ENCODE data around the gene ACOT7.

The ACOT7 gene

DNA sequence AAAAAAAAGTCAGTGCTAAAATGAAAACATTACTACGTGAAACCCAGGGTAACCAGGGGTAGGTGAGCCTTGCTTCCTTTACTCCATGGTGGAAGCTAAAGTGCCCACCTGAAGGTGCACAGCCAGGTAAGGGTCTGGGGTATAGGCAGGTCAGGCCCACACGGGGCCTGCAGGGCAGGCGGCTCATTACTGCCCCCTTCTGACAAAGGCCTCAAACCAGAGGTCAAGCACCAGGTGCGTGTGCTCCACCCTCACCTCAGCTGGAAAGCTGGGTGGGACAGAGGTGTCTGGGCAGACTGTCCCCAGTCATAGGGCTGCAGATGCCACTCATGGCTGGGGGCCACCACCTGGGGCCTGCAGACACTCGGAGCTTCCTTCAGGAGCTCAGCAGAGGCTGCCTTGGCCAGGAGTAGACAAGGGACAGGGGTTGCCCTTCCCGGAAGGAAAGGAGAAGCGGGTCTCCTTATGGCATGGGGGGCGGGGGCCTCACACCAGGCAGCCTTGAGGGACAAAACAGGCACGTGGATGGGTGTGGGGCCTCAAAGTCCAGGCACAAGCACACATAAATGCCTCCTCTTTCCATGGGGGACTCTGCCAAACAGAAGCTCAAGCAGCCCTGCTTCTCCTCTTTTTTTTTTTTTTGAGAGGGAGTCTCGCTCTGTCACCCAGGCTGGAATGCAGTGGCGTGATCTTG is 36.2 kb downstream of the ACOT7 start:
- Histone ChIP-seq H3K9me2 (replicated peaks; ENCODE audit: low read depth, low read length) (no peaks in the 10 kb centered on the region), H4K20me1 (ENCODE audit: insufficient read depth, low read length, poor library complexity, severe bottlenecking) (peaks cover 2% of the 10 kb centered on the region), H3K9me3 (ENCODE audit: insufficient read depth, low read depth, low read length) (no peaks in the 10 kb centered on the region), H3K27me3 (ENCODE audit: insufficient read depth, low read length, poor library complexity, severe bottlenecking) (no peaks in the 10 kb centered on the region), H2AFZ (ENCODE audit: low read length) (no peak overlapping the region), H3K79me2 (ENCODE audit: insufficient read depth, low read length) (peaks cover 34% of the 10 kb centered on the region), H3K4me2 (ENCODE audit: low read depth, low read length, poor library complexity, severe bottlenecking) (no peak overlapping the region), H3K4me1 (ENCODE audit: insufficient read depth, low read length, poor library complexity, severe bottlenecking) (peaks cover 25% of the 10 kb centered on the region), H3K9ac (ENCODE audit: low read depth, low read length, poor library complexity, severe bottlenecking) (no peak overlapping the region), H3K36me3 (ENCODE audit: insufficient read depth, low read length) (no peaks in the 10 kb centered on the region), H3K4me3 (ENCODE audit: low read length, poor library complexity, severe bottlenecking) (no peak overlapping the region), H3F3A (ENCODE audit: low read depth) (no peaks in the 10 kb centered on the region)
- TF ChIP-seq, protein P1, sequence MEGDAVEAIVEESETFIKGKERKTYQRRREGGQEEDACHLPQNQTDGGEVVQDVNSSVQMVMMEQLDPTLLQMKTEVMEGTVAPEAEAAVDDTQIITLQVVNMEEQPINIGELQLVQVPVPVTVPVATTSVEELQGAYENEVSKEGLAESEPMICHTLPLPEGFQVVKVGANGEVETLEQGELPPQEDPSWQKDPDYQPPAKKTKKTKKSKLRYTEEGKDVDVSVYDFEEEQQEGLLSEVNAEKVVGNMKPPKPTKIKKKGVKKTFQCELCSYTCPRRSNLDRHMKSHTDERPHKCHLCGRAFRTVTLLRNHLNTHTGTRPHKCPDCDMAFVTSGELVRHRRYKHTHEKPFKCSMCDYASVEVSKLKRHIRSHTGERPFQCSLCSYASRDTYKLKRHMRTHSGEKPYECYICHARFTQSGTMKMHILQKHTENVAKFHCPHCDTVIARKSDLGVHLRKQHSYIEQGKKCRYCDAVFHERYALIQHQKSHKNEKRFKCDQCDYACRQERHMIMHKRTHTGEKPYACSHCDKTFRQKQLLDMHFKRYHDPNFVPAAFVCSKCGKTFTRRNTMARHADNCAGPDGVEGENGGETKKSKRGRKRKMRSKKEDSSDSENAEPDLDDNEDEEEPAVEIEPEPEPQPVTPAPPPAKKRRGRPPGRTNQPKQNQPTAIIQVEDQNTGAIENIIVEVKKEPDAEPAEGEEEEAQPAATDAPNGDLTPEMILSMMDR (conservative IDR thresholded peaks at IDR 0.05; ENCODE audit: low read length), result peak; percentile 54
- no peak for TF ChIP-seq EZH2phosphoT487 (IDR thresholded peaks at IDR 0.05; ENCODE audit: borderline replicate concordance)

DNA sequence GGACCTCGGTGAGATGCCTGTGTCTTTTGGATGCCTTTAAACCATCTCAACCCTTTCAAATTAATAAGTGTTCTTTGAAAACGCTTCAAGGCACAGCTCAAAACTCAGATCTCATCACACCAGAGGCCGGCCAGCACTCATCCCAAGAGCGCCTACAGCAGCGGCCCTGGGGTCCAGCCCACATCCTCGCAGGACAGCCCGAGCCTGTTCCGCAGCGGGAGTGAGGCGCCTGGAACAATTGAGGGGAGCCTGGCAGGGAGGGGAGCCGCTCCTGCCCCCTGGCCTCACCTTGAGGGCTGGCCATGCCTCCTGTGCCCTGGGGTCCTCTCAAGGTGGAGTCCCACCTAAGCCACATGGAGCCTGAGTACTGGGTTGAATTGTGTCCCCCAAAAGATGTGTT is 37.9 kb downstream of the ACOT7 start:
- Histone ChIP-seq H3K79me2 (ENCODE audit: insufficient read depth, low read length) (peaks cover 36% of the 10 kb centered on the region; the same call in 1 of the 2 replicates), H3K9me3 (ENCODE audit: insufficient read depth, low read depth, low read length) (no peaks in the 10 kb centered on the region), H3K9ac (ENCODE audit: low read depth, low read length, poor library complexity, severe bottlenecking) (no peak overlapping the region), H4K20me1 (ENCODE audit: insufficient read depth, low read length, poor library complexity, severe bottlenecking) (peaks cover 2% of the 10 kb centered on the region), H3K27me3 (ENCODE audit: insufficient read depth, low read length, poor library complexity, severe bottlenecking) (no peaks in the 10 kb centered on the region), H3K4me3 (ENCODE audit: low read length, poor library complexity, severe bottlenecking) (no peak overlapping the region), H2AFZ (ENCODE audit: low read length) (no peak overlapping the region), H3F3A (ENCODE audit: low read depth) (no peaks in the 10 kb centered on the region), H3K4me2 (ENCODE audit: low read depth, low read length, poor library complexity, severe bottlenecking) (no peak overlapping the region), H3K9me2 (replicated peaks; ENCODE audit: low read depth, low read length) (no peaks in the 10 kb centered on the region), H3K36me3 (ENCODE audit: insufficient read depth, low read length) (no peaks in the 10 kb centered on the region), H3K4me1 (ENCODE audit: insufficient read depth, low read length, poor library complexity, severe bottlenecking) (peaks cover 25% of the 10 kb centered on the region)
- TF ChIP-seq, protein P1 (conservative IDR thresholded peaks at IDR 0.05; ENCODE audit: low read length), result no peak
- TF ChIP-seq EZH2phosphoT487 (IDR thresholded peaks at IDR 0.05; ENCODE audit: borderline replicate concordance), result no peak

DNA sequence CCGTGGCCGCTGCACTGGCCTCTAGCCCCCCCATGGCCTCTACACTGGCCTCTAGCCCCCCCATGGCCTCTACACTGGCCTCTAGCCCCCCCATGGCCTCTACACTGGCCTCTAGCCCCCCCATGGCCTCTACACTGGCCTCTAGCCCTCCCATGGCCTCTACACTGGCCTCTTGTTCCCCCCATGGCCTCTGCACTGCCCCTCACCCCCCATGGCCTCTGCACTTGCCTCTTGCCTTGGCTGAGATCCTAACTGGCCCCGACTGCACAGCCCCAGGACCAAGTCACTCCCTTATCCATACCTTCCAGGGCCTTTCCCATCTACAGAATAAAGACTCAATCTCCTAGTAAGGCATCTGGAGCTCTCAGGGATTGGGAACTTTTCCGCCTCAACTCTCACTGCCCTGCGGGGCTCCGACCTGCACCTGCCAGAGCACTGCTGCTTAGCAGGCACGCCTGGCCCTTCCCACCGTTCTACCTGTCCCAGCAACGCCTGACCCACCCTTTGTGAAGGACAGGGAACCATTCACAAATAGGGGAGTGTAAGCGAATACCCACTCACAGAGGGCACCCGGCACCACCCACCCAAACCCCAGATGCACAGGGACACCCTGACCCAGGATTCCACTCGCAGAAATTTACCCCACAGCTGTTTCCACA is 38.8 kb downstream of the ACOT7 start:
- Histone ChIP-seq H4K20me1 (ENCODE audit: insufficient read depth, low read length, poor library complexity, severe bottlenecking) (peaks cover 2% of the 10 kb centered on the region), H3K9ac (ENCODE audit: low read depth, low read length, poor library complexity, severe bottlenecking) (no peak overlapping the region), H3K9me3 (ENCODE audit: insufficient read depth, low read depth, low read length) (no peaks in the 10 kb centered on the region), H3K9me2 (replicated peaks; ENCODE audit: low read depth, low read length) (no peaks in the 10 kb centered on the region), H2AFZ (ENCODE audit: low read length) (no peak overlapping the region), H3F3A (ENCODE audit: low read depth) (no peaks in the 10 kb centered on the region), H3K4me1 (ENCODE audit: insufficient read depth, low read length, poor library complexity, severe bottlenecking) (peaks cover 18% of the 10 kb centered on the region), H3K36me3 (ENCODE audit: insufficient read depth, low read length) (no peaks in the 10 kb centered on the region; the same call in 1 of the 2 replicates), H3K79me2 (ENCODE audit: insufficient read depth, low read length) (peaks cover 32% of the 10 kb centered on the region; the same call in 1 of the 2 replicates), H3K4me3 (ENCODE audit: low read length, poor library complexity, severe bottlenecking) (no peak overlapping the region), H3K27me3 (ENCODE audit: insufficient read depth, low read length, poor library complexity, severe bottlenecking) (no peaks in the 10 kb centered on the region), H3K4me2 (ENCODE audit: low read depth, low read length, poor library complexity, severe bottlenecking) (no peak overlapping the region)
- TF ChIP-seq EZH2phosphoT487 (IDR thresholded peaks at IDR 0.05; ENCODE audit: borderline replicate concordance), result no peak
- TF ChIP-seq, protein P1 (conservative IDR thresholded peaks at IDR 0.05; ENCODE audit: low read length), result no peak

All from Loucy (cell line).